Measurements from ENCODE around the gene ASB3. TPM values are rescaled to one million over a fixed set of nuclear protein-coding genes. Genes with fewer than 3 reads are reported as not detected.

The ASB3 gene
- total and polyA plus RNA-seq, 9 of the 15 experiments (the other 6 are each of a cell fraction or from before 2014, with no cell fraction given), result 13.6 to 35.3 (median 18.7) TPM

GRCh38 chr2:53727921-53728320, 58.8 kb downstream of the ASB3 start:
- Histone ChIP-seq H3K9me3 (replicated peaks; ENCODE audit: control insufficient read depth, insufficient read depth, low read depth, low read length) (no peaks in the 10 kb centered on the region), H3K4me3 (no peak overlapping the region), H3K4me2 (ENCODE audit: insufficient read depth, low read length) (no peak overlapping the region), H3K4me1 (replicated peaks in 1 of 2; ENCODE audit: control insufficient read depth in 2 of 2, insufficient read depth in 2 of 2, low read length in 2 of 2) (no peaks in the 10 kb centered on the region), H3K9me1 (ENCODE audit: control insufficient read depth, insufficient read depth, low read length) (no peaks in the 10 kb centered on the region), H3K27ac (ENCODE audit: extremely low read depth, low read depth, low read length) (no peak overlapping the region), H4K20me1 (replicated peaks; ENCODE audit: control insufficient read depth, insufficient read depth, low read length) (no peaks in the 10 kb centered on the region), H3K9ac (ENCODE audit: insufficient read depth in 1 of 2, low read depth in 2 of 2, low read length in 2 of 2) (no peak overlapping the region), H3K27me3 (ENCODE audit: control insufficient read depth in 2 of 2, insufficient read depth in 2 of 2, low read length in 2 of 2) (no peaks in the 10 kb centered on the region), H3K36me3 (ENCODE audit: control insufficient read depth, insufficient read depth, low read length) (peaks cover 4% of the 10 kb centered on the region; the same call in 1 of the 3 replicates), H3K79me2 (ENCODE audit: control insufficient read depth, insufficient read depth, low read length) (no peaks in the 10 kb centered on the region), H2AFZ (ENCODE audit: low read depth, low read length) (no peak overlapping the region)
- WGBS (ENCODE audit: insufficient coverage, low coverage, missing lambda C conversion rate), result 76% methylated on average over 2 of the region's 3 CpGs
- TF ChIP-seq ZNF134 (CRISPR knock-in tag; conservative IDR thresholded peaks at IDR 0.05) (no peak), ATF7 (IDR thresholded peaks at IDR 0.05) (no peak), RBM22 (IDR thresholded peaks at IDR 0.05; ENCODE audit: low read depth, low read length, poor library complexity, severe bottlenecking) (no peak), SIRT6 (IDR thresholded peaks at IDR 0.05; ENCODE audit: low read depth, low read length) (no peak), RBBP5 (IDR thresholded peaks at IDR 0.05; ENCODE audit: borderline replicate concordance, insufficient read depth, low read length, poor library complexity, severe bottlenecking) (no peak)
- no TSS peak for BruUV-seq (replicated peaks)
- in situ Hi-C loops (cut with MboI) (no loop called here), intact Hi-C loops (cut with micrococcal nuclease) (no loop called here)
- DNase-seq (ENCODE audit: extremely low read depth in 1 of 4, low spot score in 3 of 4), result no peak
- FAIRE-seq, result no peak
- ChIA-PET POLR2A (no interaction called here), CTCF (ENCODE audit: low intra/inter-chr PET ratio) (no interaction called here)
- ATAC-seq, result no peak

GRCh38 chr2:53725662-53726061, 61.1 kb downstream of the ASB3 start:
- ATAC-seq (no peak), FAIRE-seq (no peak), DNase-seq (ENCODE audit: extremely low read depth in 1 of 4, low spot score in 3 of 4) (no peak)
- Histone ChIP-seq H4K20me1 (replicated peaks; ENCODE audit: control insufficient read depth, insufficient read depth, low read length) (no peaks in the 10 kb centered on the region), H3K4me3 (no peak overlapping the region), H2AFZ (ENCODE audit: low read depth, low read length) (no peak overlapping the region), H3K27ac (ENCODE audit: extremely low read depth, low read depth, low read length) (no peak overlapping the region), H3K27me3 (ENCODE audit: control insufficient read depth in 2 of 2, insufficient read depth in 2 of 2, low read length in 2 of 2) (no peaks in the 10 kb centered on the region), H3K9me3 (replicated peaks; ENCODE audit: control insufficient read depth, insufficient read depth, low read depth, low read length) (0 out of 2 replicates have a peak, but pooled peaks cover under 1% of the 10 kb centered on the region), H3K4me2 (ENCODE audit: insufficient read depth, low read length) (no peak overlapping the region), H3K79me2 (ENCODE audit: control insufficient read depth, insufficient read depth, low read length) (no peaks in the 10 kb centered on the region), H3K9ac (ENCODE audit: insufficient read depth in 1 of 2, low read depth in 2 of 2, low read length in 2 of 2) (no peak overlapping the region), H3K9me1 (ENCODE audit: control insufficient read depth, insufficient read depth, low read length) (no peaks in the 10 kb centered on the region), H3K36me3 (ENCODE audit: control insufficient read depth, insufficient read depth, low read length) (peaks cover 4% of the 10 kb centered on the region; the same call in 1 of the 3 replicates), H3K4me1 (replicated peaks in 1 of 2; ENCODE audit: control insufficient read depth in 2 of 2, insufficient read depth in 2 of 2, low read length in 2 of 2) (no peaks in the 10 kb centered on the region)
- intact Hi-C loops (cut with micrococcal nuclease), result no loop called here
- in situ Hi-C loops (cut with MboI), result no loop called here
- POLR2A ChIA-PET, result interaction anchor here (0.6 kb wide), 1 partner anchor 9 kb away, joined by 3 read pairs; no protein-coding TSS in a partner anchor
- CTCF ChIA-PET (ENCODE audit: low intra/inter-chr PET ratio), result interaction anchor here (0.5 kb wide), 1 partner anchor 12 kb away, joined by 5 read pairs; no protein-coding TSS in a partner anchor
- 77% methylated on average over 4 of the region's 4 CpGs for WGBS (ENCODE audit: insufficient coverage, low coverage, missing lambda C conversion rate)
- BruUV-seq (replicated peaks), result no TSS peak
- no peak for TF ChIP-seq TFE3 (CRISPR knock-in tag; IDR thresholded peaks at IDR 0.05)
- no peak for TF ChIP-seq ZNF280A (IDR thresholded peaks at IDR 0.05; ENCODE audit: low read depth, partially characterized antibody)
- TF ChIP-seq ILK (tag; IDR thresholded peaks at IDR 0.05; ENCODE audit: borderline replicate concordance, low read depth), result no peak
- TF ChIP-seq, protein P1, sequence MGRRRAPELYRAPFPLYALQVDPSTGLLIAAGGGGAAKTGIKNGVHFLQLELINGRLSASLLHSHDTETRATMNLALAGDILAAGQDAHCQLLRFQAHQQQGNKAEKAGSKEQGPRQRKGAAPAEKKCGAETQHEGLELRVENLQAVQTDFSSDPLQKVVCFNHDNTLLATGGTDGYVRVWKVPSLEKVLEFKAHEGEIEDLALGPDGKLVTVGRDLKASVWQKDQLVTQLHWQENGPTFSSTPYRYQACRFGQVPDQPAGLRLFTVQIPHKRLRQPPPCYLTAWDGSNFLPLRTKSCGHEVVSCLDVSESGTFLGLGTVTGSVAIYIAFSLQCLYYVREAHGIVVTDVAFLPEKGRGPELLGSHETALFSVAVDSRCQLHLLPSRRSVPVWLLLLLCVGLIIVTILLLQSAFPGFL (CRISPR knock-in tag; IDR thresholded peaks at IDR 0.05), result no peak
- no peak for TF ChIP-seq CBFA2T2 (conservative IDR thresholded peaks at IDR 0.05)
- TF ChIP-seq ZBTB7A (IDR thresholded peaks at IDR 0.05; ENCODE audit: borderline replicate concordance, control insufficient read depth, low read depth, low read length), result no peak
- no peak for TF ChIP-seq ZNF717 (CRISPR knock-in tag; IDR thresholded peaks at IDR 0.05)
